Measurements from ENCODE around the gene CHCHD10.

GRCh38 chr22:23775779-23776375 lies 8.1 kb upstream of the CHCHD10 start:
- TF ChIP-seq POLR2AphosphoS5 (IDR thresholded peaks at IDR 0.05; ENCODE audit: borderline replicate concordance, low read depth, low read length) (no peak), EZH2 (IDR thresholded peaks at IDR 0.05) (no peak), FOXP2 (optimal IDR thresholded peaks at IDR 0.05; ENCODE audit: control extremely low read depth, extremely low read length, insufficient read depth) (no peak)
